Fibroblast of skin of back (primary cell): ENCODE results near the gene ODAPH.
A peak's percentile ranks its signal among the peaks of the same experiment; 100 is the strongest.

Experiments used
- DNase-seq: peaks from one replicate; pipeline ENCODE4 v3.0.0-alpha.2; 2013

ODAPH gene

DNA sequence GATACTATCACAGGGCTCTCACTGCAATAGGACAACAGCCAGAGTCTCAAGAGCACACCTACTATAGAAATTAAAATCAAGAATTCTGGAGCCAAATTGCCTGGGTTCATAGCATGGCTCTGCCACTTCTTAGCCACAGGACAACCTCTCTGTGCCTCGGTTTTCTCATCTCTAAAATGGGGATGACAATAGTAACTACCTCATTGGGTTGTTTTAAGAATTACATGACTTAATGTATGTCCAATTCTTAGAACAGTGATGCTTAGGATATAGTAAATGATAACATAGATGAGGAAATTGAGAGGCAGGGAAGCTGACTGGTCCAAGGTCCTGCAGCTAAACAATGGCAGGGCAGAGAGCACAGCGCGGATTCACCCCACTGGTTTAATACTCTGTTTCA is 11.0 kb upstream of the ODAPH start:
- no peak for DNase-seq

DNA sequence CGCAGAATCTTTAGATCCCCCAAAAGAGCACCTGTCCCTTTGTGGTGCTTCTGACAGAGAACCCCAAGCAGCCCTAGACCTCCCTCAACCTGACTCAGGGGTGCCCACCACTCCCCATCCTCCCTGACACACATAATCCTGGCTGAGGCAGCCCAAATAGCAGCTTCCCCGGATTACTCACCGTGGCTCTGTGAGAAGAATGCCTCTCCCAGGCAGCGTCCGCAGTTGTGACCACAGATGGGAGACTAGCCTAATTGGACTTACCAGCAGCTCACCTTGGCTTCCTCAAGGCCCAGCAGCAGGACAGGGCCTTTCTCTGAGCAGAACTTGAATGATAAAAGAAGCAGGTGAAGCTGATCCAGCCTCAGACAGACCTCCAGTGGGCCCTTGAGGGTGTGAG is 10.3 kb upstream of the ODAPH start:
- DNase-seq: peak; percentile 41

DNA sequence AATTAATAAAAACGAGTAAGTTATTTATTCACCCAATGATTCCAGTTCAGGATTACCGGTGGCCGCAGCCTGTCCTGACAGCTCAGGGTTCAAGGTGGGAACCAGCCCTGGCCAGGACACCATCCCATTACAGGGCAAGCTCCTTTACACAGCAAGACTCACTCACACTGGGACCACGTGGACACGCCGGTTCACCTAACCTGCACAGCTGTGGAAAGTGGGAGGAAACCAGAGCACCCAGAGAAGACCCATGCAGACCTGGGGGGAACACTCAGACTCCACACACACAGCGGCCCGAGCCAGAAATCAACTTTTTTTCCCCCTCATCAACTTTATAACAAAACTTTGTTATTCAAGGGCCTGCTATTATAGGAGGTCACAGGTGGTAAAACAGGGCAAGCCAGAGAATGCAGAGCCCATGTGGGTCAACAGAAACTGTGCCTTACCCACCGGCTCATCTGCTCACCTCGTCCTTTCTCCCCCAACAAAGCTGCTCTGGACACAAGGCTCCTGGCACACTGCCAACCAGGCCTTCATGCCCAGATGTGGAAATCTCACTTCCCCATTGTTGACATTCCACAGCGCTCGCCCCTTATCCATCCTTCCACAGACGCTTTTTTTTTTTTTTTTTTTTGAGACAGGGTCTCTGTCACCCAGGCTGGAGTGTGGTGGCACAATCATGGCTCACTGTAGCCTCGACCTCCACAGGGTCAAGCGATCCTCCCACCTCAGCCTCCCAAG is 8.0 kb upstream of the ODAPH start:
- DNase-seq: peak; percentile 32

DNA sequence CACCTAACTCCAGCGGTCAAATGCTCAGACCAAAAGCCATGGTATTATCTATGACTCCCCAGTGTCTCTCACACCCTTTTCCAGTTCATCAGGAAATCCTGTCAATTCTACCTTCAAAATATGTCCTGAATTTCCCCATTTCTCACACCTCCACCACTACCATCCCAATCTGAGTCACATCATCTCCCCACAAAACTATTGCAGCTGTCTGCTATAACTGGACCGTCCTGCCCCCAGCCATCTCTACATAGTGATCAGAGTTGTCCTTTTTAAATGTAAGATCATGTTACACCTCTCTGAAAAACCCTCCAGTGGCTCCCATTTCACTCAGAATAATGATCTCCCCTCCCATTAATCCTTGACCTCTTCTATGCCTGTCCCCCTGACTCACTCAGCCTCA is 6.8 kb upstream of the ODAPH start:
- DNase-seq: no peak

DNA sequence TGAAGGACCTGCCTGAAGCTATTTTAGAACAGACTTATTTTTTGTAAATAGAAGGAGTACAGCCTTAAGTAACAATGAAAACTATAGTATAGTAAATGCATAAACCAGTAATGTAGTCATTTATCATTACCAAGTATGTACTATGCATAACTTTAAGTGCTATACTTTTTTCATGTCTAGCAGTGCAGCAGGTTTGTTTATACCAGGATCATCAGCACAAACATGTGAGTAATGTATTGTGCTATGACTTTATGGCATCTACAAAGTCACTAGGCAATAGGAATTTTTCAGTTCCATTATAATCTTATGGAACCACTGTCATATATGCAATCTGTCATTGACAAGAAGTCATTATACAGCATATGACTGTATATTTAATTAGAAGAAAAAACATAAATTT is 3.4 kb upstream of the ODAPH start:
- no peak for DNase-seq

DNA sequence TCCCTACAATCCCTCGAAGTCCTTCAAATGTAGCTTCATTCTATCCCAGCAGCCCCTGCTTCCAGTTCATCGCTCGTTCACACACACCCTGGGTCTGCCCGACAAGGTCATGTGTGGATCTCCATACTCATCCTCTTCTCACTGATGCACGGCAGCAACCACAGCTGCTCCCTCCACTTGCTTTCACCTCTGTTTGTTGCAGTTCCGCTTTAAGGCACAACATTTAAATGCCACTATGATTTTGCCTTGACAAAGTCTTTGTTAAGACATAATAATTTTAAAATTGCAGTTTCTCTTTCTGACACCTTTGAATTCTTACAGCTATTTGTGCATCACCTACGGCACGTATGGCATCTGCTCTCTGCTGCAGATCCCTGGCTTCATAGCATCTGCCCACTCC is 1.8 kb downstream of the ODAPH start:
- DNase-seq: no peak

DNA sequence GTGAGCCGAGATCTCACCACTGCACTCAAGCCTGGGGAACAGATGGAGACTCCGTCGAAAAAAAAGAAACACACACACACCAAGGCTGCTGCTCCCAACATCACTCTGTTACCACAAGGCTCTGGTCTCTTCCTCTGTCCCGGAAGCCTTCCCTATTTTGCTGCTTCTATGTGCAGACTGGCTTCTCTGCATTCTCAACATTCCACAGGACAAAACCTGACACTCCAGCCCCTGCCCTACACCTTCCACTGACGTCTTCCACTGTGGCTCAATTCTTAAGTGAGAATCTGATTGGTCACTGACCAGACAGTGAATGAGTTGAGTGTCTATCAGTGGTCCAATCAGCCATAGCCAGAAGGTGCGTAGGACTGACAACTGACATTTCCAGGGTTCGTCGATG is 5.9 kb downstream of the ODAPH start:
- DNase-seq: no peak

DNA sequence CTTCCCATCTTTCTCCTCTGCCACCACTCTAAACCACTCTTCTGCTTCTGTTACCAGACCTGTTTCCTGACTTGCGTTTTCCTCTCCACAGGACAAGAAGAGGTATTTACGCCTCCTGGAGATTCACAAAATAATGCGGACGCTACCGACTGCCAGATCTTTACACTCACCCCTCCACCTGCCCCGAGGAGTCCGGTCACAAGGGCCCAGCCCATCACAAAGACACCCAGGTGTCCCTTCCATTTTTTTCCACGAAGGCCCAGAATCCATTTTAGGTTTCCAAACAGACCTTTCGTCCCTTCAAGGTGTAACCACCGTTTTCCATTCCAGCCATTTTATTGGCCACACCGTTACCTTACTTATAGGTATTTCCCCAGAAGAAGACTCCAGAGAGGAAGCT is 8.2 kb downstream of the ODAPH start:
- DNase-seq: no peak

DNA sequence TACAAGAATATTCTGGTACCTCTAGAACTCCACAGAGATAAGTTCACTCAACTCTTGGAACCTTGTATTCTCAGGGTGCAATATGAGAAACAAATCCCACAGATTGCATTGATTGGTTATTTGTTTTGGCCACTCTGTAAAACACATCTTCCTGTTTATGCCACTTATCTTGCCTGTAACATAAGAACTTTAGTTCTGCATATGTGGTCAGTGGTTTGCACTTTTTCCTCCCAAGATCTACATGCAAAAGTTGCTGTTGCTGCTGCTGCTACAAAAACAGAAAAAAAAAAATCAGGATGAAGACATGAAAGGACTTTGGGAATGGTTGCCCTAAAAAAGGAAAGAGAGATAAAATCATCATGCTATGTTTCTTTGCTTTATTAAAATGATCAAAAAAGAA is 9.6 kb downstream of the ODAPH start:
- DNase-seq: no peak

DNA sequence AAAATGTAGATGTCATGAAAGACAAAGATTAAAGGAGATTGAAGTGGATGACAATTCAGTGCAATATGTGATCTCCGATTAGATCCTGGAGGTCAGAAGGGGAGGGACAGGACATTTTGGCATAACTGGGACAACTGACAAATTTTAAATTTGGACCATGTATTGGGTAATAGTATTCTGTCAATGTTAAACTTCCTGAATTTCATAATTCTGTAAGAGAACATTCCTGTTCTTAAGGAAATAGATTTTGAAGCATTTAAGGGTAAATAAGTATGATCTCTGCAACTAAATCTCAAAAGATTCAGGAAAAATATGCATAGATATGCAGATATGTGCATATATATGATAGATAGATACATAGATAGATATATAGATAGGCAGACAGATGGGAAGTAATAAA is 11.0 kb downstream of the ODAPH start:
- no peak for DNase-seq

DNA sequence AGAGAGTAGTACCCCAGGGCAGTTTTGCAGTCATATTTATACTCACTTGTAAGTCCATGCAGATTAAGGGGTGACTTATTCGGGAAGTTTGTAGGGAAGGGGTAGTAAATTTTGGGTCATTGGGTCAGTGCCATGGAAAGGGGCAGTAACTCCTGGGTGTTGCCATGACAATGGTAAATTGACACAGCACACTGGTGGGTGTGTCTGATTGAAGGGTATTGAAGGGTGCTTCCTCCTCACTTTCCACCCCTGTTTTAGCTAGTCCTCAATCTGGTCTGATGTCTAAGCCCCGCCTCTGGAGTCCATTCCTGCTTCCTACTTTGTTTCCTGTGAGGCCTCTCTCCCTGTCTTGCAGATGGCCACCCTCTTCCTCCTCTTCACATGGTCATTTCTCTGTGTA is 11.9 kb downstream of the ODAPH start:
- DNase-seq: no peak

DNA sequence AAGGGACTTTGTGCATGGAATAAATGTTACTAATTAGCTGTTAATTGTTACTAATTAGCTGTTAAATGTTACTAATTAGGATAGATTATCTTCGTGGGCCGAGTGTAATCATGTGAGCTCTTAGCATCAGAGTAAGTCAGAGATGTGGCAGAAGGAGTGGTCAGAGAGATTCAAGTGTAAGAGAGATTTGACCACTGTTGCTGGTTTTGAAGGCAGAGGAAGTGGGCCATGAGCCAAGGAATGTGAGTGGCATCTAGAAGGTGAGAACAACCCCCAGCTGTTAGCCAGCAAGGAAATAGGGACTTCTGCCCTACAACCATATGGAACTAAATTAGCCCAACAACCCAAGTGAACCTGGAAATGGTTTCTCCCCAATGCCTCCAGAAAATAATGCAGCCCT is 28.2 kb downstream of the ODAPH start:
- DNase-seq: no peak

DNA sequence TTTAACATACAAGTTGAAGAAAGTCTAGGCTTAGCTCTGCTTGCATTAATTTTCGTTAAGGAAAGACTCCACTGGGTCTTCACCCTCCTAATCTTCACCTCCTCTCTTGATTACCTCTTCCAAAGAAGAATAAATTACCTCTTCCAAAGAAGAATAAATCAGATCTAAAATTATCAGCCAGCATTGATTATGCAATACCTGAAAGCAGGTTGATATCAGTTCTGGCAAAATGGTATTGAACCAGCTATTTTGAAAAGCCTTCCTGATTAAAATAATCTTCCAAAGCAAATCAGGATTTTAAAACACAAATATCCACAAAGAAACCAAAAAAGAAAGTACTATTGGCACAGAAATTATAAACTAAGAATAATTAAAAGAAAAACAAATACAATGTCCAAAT is 37.5 kb downstream of the ODAPH start:
- no peak for DNase-seq

DNA sequence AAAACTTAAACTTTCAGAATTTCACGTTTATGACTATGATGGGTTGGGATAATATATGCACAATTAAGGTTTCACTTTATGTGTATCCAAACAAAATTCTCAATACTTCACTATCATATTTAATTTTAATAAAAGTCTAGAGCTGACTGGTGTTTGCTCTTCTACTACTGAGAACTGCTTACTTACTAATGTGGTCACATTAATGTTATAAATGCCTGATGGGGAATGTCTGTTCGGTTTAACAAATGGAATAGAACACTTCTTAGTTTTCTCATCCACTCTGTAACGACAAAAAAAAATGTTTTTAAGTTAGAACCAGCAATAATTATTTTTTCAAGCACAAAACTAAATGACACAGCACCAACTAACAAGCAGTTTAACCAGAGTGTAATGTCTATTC is 40.2 kb downstream of the ODAPH start:
- no peak for DNase-seq

DNA sequence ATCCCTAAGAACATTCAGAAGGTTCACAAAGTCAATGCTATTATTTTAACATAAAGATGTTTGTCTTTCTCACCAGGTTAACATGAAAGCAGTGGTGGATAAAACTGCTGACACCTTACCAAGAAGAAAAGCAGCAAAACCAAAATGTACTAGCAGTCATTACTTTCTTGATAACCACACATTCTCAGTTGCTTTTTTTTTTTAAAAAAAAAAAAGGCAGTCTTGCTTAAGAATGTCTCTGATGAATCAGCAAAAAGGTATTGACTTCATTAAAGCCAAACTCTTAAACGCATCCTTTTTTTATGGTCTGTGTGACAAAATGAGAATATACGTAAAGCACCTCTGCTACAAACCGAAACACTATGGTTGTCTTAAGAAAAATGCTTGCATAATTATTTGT is 42.5 kb downstream of the ODAPH start:
- DNase-seq: no peak

DNA sequence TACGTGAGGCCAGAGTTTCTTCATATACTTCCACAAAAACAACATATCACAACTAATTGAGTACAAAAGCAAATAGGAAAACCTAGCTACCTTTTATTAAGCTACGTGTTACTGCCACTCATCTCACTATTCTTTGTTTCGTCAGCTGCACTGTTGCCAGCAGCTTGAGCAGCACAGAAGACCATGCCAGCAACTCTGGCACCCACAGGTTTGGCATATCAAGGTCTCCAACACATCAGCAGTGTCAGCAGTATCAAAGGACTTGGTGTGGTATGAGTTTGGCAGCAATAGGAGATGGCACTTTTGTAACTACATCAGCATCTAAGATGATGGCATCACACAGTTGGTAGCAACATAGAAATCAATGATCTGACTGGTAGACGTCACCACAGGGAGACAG is 43.8 kb downstream of the ODAPH start:
- no peak for DNase-seq

DNA sequence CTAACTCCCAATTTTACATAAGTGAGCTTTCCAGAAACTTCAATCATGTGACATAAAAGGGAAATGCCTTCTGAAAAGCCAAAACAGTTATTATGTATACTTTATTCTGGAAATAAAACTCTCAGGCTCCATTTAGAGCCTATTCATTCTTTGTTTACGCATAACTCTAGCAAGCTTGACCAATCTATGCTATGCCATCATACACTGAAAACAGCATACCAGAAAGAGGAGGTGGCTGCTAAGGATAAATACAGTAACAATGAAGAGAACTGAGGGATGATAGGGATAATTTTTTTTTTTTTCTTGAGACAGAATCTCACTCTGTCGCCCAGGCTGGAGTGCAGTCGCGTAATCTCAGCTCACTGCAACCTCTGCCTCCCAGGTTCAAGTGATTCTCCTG is 50.1 kb downstream of the ODAPH start:
- DNase-seq: no peak

DNA sequence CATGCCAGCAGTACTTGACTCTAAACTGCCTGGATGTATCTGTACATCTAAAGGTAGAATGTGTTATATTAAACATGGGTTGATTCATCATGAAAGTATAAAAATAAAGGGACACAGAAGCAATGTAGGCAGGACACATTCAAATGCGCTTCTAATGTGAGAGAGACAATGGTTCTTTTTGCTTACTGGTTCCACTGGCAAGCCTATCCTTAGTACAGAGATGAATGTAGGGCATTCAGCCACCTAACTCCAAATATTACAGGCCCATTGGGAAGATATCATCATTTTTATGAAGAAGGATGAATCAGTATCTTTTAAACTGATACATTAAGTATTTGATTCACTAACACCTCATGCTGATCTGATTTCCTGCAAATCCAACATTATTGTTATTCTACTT is 56.4 kb downstream of the ODAPH start:
- DNase-seq: no peak
